ENCODE data around the gene FLT4.
A peak's percentile ranks its signal among the peaks of the same experiment; 100 is the strongest.

The FLT4 gene

GRCh38 chr5:180625125-180625790 is 24.1 kb downstream of the FLT4 start:
- no peak for DNase-seq

GRCh38 chr5:180624587-180624986 is 24.8 kb downstream of the FLT4 start:
- no peak for DNase-seq

- no peak for DNase-seq
These were observed 25.6 kb downstream of the FLT4 start for GRCh38 chr5:180623844-180624243.

- no peak for DNase-seq
These were observed 26.0 kb downstream of the FLT4 start for GRCh38 chr5:180623411-180623834.

- no peak for DNase-seq
These were observed 26.5 kb downstream of the FLT4 start for GRCh38 chr5:180622910-180623309.

- no peak for DNase-seq
These were observed 28.1 kb downstream of the FLT4 start for GRCh38 chr5:180621311-180621710.

- no peak for DNase-seq
These were observed 29.4 kb downstream of the FLT4 start for GRCh38 chr5:180620014-180620413.

- DNase-seq: no peak
These were observed 29.9 kb downstream of the FLT4 start for GRCh38 chr5:180619563-180619915.

- peak in 1 of 4 experiments; percentile 12 for DNase-seq
These were observed 30.4 kb downstream of the FLT4 start for GRCh38 chr5:180618829-180619562.

- no peak for DNase-seq
These were observed 30.9 kb downstream of the FLT4 start for GRCh38 chr5:180618487-180618828.

- DNase-seq: no peak
These were observed 35.6 kb downstream of the FLT4 start for GRCh38 chr5:180613814-180614188.

- DNase-seq: no peak
These were observed 36.1 kb downstream of the FLT4 start for GRCh38 chr5:180613188-180613813.

GRCh38 chr5:180612683-180613082 is 36.7 kb downstream of the FLT4 start:
- DNase-seq: no peak

GRCh38 chr5:180611140-180611850 is 38.1 kb downstream of the FLT4 start:
- DNase-seq: no peak

GRCh38 chr5:180609817-180610550 is 39.4 kb downstream of the FLT4 start:
- DNase-seq: no peak

- no peak for DNase-seq
These were observed 40.0 kb downstream of the FLT4 start for GRCh38 chr5:180609386-180609785.

- no peak for DNase-seq
These were observed 40.7 kb downstream of the FLT4 start for GRCh38 chr5:180608572-180609310.

GRCh38 chr5:180607861-180608571 is 41.4 kb downstream of the FLT4 start:
- no peak for DNase-seq

- DNase-seq: no peak
These were observed 43.1 kb downstream of the FLT4 start for GRCh38 chr5:180606215-180606785.

- peak; percentile 22 to 52 (median 30) for DNase-seq
These were observed 43.7 kb downstream of the FLT4 start for GRCh38 chr5:180605554-180606214.

GRCh38 chr5:180604271-180604670 is 45.1 kb downstream of the FLT4 start:
- DNase-seq: no peak

All from activated naive CD4-positive, alpha-beta T cell (primary cell).